Tongue (tissue), 2 donors: ENCODE measurements around the gene GSDME. TPM values are rescaled to one million over a fixed set of nuclear protein-coding genes. Genes with fewer than 3 reads are reported as not detected.

Experiments
- DNase-seq: peaks from one replicate; pipeline ENCODE4 v3.0.0-alpha.2; 2015
- total RNA-seq: library from RNA; depleted of rRNA; stranded (reverse); fragments of >200 nt; gene quantifications from one replicate; pipeline ENCODE4 v1.2.3, GENCODE V29; 2014

GSDME gene
- total RNA-seq, 1 donor from 2014 or later = 12.9 TPM

DNA sequence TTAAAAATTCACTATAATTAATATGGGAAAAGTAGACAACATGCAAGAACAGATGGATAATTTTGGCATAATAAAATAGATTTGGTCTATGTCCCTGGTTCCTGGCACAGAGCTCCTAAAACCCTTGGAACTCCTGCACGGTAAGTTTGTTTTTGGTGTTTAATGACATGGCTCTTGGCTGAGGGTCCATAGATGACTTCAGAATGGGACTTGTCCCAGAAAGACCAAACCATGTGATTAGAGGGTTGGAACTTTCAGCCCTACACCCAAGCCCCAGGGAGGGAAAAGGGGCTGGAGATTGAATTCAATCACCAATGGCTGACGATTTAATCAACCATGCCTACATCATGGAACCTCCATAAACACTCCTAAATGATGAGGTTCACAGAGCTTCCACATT is 12.6 kb upstream of the GSDME start:
- DNase-seq = peak; percentile 32

DNA sequence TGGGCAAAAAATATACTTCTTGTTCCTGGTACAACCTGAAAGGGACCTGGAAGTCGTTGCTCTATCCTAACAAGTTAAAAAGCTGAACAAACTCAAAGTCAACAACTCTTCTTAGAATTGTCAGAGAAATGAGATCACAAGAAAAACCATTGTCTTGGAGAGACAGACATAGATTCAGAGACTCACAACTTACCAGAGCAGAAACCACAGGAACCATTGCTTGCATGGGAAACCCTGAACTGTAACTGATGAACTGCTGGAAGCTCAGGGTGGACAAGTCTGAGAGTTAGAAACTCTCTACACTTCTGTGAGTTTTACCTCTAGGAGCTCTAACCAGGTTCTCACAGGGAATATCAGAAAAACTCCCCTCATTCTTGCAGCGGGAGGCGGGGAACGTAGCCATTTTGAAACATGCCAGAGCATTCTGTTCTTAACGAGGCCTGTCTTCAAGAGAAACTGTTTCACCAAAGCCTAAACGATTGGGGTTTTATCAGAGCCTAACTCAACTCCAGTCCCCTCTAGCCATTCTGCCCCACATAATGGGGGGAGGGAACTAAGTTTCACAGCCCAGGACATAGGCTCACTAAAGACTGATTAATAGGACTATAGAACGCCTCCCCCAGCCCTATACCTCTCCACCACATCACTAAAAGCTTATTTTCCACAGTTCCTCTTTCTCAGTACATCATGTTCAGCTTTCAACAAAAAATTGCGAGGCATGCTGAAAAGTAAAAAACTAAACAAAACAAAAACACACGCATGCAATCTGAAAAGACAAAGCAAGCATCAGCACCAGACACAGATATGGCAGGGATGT is 12.0 kb upstream of the GSDME start:
- no peak for DNase-seq

DNA sequence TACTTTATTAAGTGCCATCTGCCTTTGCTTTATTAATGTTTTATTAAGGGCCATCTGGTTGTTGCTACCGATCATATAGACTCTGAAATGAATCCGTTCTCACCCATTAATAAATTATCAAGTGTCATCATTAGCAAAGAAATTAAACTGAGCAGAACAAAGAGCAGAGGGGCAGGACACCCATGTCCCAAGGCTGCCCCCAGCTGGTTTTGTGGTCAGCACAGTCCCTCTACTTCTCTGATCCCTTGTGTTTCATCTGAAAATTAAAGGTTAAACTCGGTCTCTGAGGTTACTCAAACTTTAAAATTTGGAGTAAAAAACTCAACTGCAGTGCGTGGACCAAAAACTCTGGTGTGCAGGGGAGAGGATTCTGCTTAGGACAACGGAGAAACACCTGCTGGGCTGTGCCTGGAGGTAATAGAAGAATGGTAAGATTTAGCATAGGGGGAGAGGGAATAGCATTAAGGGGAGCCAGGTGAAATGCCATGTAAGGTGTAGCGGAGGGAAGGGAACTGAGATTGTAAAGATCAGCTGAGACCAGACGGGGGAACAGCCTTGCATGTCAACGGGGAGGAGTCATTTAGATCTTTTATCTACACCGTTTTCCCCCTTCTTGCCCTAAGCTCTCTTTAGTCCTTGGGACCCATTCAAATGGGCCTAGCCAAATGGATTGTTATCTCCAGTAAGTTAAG is 10.8 kb upstream of the GSDME start:
- no peak for DNase-seq

DNA sequence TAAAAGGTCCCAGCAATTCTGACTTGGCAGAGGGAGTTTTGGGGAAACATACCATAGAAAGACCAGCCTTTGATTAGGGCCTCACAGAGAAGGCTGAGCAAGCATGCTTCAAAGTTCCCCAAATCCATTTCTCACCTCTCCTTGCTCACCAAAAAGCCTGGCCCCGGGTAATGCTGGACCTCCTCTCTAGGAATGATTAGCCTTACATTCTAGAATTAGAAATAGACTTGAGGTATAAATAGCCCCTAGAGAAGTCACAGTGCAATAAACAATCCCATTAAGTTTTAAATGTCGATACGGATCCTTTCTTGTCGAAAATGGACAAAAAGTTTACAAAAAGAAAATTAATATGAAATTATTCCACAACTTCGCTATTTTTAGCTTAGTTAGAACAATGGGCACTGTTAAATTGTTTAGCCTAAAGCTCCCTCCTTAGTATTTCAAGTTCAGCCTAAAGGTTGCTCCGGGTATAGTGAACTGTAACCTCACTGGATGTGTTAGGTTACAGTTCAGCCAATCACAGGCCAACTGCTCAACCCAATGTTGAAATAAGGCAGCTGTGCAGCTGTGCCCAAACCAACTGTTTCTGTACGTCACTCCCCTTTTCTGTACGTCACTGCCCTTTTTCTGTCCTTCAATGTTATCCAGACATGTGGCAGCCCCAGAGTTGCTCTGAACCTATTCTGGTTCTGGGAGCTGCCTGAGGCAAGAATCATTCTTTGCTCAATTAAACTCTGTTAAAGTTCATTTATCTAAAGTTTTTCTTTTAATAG is 7.9 kb upstream of the GSDME start:
- peak; percentile 80 for DNase-seq

DNA sequence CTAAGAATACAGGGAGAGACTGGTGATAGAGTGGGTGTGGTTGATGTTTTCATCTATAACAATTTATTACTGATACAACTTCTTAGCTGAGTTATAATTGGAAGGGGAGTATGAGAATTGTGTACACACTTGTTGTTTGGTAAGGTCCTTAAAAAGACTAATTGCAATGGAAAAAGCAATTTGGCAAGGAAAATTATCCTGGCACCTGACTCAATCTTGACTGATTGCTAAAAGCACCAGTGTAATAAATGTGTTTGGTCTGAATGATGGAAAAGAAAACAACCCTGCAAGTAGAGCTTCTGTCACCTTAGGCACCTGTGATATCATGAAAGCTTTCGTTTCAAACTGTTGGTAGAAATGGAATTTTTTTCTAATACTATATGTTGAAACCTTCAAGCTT is 6.7 kb upstream of the GSDME start:
- no peak for DNase-seq

DNA sequence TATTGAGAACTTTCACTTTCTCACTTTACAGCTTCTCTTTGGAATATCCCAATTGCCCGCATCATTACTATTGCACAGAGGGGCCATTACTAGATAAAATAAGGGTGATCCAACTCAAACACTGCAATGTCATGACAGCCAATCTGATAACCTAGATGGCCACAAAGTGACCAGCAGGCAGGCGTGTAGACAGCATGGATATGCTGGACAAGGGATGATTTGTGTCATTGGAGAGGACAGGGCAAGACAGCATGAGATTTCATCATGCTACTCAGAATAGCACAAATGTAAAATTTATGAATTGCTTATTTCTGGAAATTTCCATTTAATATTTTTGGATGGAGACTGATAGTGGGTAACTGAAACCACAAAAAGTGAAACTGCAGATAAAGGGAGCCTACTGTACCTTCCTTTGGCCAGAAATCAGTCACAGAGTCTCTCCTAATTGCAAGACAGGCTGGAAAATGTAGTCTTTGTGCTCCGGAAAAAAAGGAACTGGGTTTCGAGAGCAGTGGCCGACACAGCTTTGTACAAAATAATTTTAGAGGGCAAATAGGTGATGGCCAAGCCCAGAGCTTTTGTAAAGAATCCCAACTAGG is 6.1 kb upstream of the GSDME start:
- no peak for DNase-seq

DNA sequence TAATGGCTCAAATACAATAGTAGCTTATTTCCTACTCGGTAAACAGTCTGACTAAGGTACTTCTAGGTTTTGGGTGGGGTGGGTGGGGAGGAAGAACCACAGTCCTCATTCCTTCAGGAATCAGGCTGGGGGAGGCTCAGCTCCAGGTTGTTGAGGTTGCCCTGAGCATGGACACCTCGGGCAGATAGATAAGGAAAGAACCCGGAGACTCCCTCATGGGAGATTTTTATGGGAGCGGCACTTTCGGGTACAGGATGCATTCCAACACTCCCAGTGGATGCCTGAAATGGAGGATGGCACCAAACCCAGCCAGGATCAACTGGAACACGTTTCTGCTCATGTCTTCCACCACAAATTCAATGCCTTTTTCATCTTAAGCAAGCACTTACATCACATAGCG is 5.5 kb upstream of the GSDME start:
- no peak for DNase-seq

DNA sequence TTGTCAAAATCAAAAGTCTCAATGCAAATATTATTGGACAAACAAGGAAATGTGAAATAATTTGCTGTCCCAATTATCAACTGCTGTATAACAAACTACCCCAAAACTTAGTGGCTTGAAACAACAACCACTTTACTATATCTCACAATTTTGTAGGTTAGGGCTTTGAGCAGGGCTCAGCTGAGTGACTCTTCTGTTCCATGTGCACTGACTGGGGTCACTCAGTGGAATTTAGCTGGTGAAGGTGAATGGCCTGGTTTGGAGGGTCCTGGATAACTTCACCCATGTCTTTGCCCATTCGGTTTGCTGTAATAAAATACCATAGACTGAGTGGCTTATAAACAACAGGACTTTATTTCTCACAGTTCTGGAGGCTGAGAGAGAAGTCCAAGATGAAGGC is 3.7 kb upstream of the GSDME start:
- no peak for DNase-seq

DNA sequence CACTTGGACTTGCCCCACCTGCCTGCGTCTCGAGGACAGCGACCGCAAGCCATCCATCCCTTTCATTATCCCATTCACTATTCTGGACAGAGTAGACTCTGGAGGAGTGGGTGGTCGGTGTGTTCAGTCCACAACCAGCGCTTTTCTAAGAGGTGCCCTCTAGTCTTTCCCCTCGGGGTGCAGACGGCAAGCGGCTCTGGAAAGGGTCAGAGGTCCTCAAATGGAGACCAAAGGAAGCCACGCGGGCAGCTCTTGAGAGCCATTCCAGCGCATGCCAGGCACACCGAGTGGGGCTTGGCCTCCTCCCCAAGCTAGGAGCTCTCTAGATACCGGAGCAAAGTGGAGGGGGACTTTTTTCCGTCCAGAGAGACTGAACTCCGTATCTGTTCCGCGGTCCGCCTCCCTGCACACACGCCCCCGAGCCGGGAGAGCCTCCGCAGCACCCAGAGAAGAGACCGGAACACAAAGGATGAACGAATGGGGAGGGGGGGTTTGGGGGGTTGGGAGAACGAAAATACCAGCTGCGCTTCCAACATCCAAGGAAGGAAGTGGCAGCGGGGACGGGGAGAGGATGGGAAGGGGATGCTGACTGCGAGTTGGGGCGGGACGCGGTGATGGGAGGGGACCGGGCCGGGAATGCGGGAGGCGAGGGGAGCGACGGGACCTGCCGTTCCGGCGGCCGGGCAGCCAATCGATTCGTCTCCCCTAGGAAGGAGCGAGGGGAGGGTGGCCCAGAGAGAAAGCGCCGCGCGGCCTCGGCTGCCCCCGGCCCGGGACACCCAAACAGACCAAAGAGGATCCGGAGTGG is 515 bp downstream of the GSDME start:
- peak; percentile 64 for DNase-seq

DNA sequence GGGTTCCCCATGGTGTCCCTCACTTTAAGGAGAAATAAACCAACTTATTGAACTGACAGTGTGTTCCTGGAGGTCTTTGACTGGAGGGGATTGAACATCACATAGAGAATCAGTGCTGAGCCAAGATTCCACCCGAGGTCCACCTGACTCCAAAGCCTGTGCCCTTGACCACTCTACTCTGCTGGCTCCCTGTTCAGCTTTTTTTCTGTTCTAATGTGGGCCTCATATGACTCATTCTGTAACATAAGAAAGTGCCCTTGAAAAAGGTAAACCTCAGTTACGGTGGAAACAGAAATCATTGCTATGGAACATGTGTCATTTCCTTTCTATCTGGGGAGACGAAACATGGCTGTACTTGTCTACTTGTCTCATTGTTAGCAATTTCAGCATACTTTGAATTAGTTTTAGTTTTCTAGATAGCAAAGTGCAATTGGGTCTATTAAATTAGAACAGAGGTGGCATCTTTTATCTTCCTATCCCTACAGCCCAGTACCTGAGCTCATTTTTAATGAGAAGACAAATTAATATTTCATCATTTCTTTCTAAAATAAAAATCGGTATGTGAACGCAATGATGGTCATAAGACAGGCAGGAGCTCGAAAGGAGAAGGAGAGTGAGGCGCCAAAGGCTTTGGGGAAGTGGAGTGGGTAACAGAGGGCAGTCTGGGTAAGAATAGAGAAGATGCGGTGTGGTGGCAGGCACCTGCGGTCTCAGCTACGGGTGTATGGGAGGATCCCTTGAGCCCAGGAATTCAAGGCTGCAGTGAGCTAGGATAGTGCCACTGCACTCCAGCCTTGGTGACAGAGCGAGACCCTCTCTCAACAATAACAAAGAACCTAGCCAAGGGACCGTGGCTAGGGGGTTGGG is 1.5 kb downstream of the GSDME start:
- DNase-seq = no peak

DNA sequence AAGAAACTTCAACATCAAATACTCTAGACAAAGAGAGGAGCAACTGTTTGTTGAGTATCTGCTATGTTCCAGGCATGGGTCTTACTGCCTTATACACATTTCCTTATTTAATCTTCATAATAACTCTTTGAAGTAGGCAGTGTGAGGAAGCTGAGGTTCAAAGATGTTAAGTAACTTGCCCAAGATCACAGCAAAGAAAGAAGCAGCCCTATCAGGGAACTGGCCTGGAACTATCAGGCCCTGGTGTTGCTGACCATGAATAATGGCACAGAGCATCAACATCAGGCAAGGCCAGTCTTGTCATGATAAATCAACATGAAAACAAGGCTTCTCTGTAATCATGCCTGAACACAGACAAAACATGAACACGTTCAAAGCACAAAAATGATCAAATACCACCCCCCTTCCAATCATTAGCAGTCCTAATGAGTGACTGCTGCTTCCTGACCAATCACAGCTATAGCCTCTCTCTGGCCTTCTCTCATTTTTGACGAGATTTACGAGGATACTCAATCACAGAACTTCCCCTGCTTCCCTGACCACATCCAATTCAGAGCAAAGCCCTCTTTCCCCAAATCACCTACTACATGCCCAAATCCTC is 2.3 kb downstream of the GSDME start:
- no peak for DNase-seq

DNA sequence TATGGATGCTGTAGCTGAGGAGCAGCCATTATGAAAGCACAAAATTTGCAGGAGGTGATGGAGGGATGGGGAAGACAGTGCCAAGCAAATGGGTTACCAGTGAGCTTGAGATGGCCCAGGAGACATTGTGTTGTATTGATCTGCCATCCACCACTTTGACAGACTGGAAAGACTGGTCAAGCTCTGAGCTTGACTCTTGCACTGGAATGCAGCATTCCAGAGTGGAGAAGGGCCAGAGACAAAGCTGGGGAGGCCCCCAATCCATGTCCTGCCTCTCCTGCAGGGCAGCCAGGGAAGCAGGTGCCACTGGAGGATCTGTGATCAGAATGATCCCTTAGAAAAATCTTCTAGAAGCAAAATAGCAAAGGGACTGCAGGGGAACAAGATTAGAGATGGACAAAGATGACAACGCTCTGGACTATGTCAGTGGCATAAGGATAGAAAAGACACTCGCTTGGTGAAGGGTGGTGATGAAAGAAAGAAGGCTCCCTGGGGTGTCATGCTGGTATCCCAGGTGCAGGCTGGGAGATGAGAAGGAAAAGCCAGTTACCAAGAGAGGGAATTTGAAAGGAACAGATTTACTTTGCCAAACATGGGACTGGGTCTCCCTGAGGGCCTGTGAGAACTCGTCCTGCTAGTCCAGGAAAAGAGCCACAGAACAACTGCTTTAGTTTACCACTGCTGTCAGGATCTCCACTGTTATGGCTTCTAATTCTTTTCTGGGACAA is 5.0 kb downstream of the GSDME start:
- DNase-seq = no peak

DNA sequence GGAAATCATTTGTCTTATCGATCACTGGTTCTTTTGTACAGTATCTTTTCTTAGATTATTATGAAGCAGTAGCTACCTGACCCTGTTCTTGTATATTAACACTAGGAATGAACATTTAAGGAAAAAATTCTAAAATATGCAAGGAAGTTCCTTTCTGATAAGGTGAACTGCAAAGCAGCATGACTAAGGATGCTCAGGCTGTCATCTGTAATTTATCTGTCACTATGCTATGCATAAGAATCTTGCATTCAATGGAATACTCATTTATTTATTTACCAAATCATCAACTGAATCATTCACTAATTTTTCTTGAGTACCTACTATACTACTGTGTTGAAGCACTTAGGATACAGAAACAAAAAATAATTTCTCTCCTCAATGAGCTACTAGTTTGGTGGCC is 5.8 kb downstream of the GSDME start:
- DNase-seq = no peak

DNA sequence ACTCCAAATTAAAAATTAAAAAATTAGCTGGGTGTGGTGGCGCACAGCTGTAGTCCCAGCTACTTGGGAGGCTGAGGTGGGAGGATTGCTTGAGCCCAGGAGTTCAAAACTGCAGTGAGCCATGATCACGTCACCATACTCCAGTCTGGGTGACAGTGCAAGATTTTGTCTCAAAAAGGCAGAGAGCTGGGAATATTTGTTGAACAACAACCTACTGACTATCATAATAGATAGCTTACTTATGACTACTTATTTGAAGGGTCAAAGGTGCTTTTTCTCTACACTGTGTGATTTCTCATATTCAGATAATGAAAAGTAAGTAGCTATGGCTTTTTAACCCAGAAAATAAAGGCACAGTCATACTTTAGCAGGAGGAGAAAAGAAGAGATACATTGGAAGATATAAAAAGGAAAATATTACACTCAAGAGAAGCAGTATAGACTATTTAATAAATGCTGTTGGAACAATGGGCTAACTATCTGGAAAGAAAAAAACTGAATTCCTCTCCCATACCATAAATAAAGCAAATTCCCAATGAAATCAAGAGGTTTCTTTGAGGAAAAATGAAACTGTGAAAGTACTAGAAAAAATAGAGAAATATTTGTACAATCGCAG is 6.7 kb downstream of the GSDME start:
- DNase-seq = no peak

DNA sequence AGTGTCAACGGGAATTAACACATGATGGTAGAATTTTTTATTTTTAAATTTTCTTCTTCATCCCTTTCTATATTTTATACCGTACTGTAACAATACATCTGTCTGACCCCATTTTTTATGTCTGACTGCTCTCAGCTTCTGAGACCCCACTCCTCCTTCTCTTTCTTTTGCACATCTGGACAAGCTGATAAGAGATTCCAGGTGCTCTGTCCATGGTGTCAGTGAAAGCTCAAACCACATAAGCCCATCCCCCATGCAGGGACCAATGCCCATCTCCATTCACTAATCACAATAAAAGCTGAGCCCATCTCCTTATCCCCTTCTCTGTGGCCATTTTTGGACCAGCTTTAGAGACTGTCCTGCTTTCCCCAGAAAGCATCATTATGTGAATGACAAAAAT is 8.7 kb downstream of the GSDME start:
- DNase-seq = no peak

DNA sequence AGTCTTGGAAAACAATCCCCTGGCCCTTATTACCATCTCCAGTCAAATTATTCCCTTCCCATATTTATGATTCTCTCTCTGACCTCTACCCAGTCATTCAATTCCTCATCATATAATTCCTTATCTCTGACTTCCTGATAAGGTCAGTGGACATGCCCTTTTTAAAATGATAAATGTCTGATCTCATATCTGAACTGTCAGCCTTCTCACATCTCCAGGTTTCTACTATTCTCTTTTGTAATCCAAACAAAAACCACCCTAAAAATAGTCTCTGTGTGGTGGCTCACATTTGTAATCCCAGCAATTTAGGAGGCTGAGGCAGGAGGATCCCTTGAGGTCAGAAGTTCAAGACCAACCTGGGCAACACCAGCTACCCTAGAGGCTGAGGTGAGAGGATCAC is 11.9 kb downstream of the GSDME start:
- no peak for DNase-seq

DNA sequence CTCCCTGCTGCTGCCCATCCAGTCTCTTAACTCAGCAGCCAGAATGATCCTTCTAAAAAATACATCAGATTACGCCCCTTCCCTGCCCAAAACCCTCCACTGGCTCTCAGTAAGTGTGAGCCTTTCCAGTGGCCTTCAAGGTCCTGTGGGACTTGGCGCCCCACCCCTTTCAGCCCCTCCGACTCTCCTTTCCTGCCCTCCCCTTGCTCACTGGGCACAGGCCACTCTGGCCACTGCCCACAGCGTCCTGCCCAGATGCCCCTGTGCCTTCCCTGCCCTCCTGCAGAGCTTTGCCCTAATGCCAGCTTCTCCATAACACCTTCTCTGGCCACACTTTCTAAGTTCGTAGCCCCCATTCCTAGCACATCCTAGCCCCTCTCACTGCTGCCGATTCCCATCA is 13.8 kb downstream of the GSDME start:
- DNase-seq = no peak

DNA sequence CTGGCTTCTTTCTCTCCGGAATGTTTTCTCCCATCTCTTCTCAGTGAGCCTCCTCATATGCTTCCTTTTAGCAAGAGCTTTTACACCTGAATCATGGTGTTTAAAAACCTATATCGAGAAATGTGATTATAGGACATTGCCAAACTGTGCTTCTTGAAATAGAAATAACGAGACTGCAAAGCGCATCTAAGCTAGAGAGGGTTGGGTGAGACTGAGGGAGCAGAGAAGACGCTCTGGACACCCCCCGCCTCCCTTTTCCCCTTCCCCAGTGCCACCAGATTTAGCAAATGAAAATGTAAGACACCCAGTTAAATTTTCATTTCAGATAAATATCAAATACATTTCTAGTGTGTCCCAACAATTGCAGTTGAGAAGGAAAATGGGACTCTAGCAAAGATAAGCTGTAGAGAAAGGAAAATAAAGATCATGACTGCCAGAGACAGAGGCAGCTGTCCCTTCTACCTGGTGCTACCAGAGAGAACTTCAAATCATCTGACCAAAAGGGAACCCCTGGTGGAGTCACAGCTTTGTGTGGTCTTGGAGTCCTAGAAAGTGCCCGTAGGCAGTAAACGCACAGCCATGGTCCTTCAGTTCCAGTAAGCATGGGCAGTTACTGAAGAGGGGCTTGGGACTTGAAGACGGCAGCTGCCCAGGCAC is 14.6 kb downstream of the GSDME start:
- no peak for DNase-seq
